Neural cell (in vitro differentiated cells): ENCODE data around the gene APOL4. TPM values are rescaled to one million over a fixed set of nuclear protein-coding genes. Genes with fewer than 3 reads are reported as not detected.

ENCODE experiments used
- H2AFZ ChIP-seq: fragments of 200-600, 300-800 bp; sonication (generic), shearing (Covaris generic); 2 replicates; pipeline ENCODE4 v1.6.0; 2014; ENCODE audit warnings: low read depth, mild to moderate bottlenecking, antibody characterized with exemption, low read length, moderate library complexity
- H3F3A ChIP-seq: fragments of 200-600 bp; shearing (Covaris generic); 2 replicates; pipeline ENCODE4 v1.6.1; 2016; ENCODE audit warnings: mild to moderate bottlenecking, moderate library complexity, mixed read lengths, antibody characterized with exemption, low read length; ENCODE audit not compliant: insufficient read depth, poor library complexity, severe bottlenecking
- H3K27ac ChIP-seq: fragments of 200-600, 300-800 bp; sonication (generic), shearing (Covaris generic); 2 replicates; pipeline ENCODE4 v1.5.1; 2014; ENCODE audit warnings: mild to moderate bottlenecking, low read length, moderate library complexity
- H3K27me3 ChIP-seq: fragments of 300-800, 200-600 bp; sonication (generic), shearing (Covaris generic); 2 replicates; pipeline ENCODE4 v1.6.0; 2014; ENCODE audit warnings: mild to moderate bottlenecking, low read depth, low read length, moderate library complexity; ENCODE audit not compliant: insufficient read depth
- H3K36me3 ChIP-seq: fragments of 300-800, 200-600 bp; sonication (generic), shearing (Covaris generic); 2 replicates; pipeline ENCODE4 v1.5.1; 2014; ENCODE audit warnings: mild to moderate bottlenecking, antibody characterized with exemption, low read length, moderate library complexity; ENCODE audit not compliant: insufficient read depth
- H3K4me2 ChIP-seq: fragments of 300-800, 200-600 bp; sonication (generic), shearing (Covaris generic); 2 replicates; pipeline ENCODE4 v1.6.0; 2014; ENCODE audit warnings: mild to moderate bottlenecking, low read length
- H3K4me3 ChIP-seq: fragments of 300-800, 200-600 bp; sonication (generic), shearing (Covaris generic); 2 replicates; pipeline ENCODE4 v1.5.1; 2014; ENCODE audit warnings: mild to moderate bottlenecking, low read length, moderate library complexity
- H3K79me2 ChIP-seq: fragments of 200-600 bp; shearing (Covaris generic); replicated peaks from 2 replicates; pipeline ENCODE4 v1.6.0; 2014; ENCODE audit warnings: mild to moderate bottlenecking, low read length, moderate library complexity; ENCODE audit not compliant: insufficient read depth
- H3K9ac ChIP-seq: fragments of 300-800, 200-600 bp; sonication (generic), shearing (Covaris generic); 2 replicates; pipeline ENCODE4 v1.6.1; 2016; ENCODE audit warnings: mild to moderate bottlenecking, low read length, mixed read lengths
- H3K9me2 ChIP-seq: fragments of 200-600 bp; shearing (Covaris generic); 2 replicates; pipeline ENCODE4 v1.6.1; 2016; ENCODE audit warnings: mild to moderate bottlenecking, low read length, mixed read lengths; ENCODE audit not compliant: insufficient read depth
- H3K9me3 ChIP-seq: fragments of 200-600, 300-800 bp; sonication (generic), shearing (Covaris generic); 2 replicates; pipeline ENCODE4 v1.6.1; 2016; ENCODE audit warnings: mild to moderate bottlenecking, mixed run types, low read length, moderate library complexity, mixed read lengths
- H4K20me1 ChIP-seq: fragments of 200-600 bp; shearing (Covaris generic); 2 replicates; pipeline ENCODE4 v1.6.1; 2016; ENCODE audit warnings: mild to moderate bottlenecking, mixed run types; ENCODE audit not compliant: insufficient read depth
- EP300 ChIP-seq: fragments of 450-650 bp; conservative IDR thresholded peaks from 2 replicates; pipeline ENCODE4 v1.6.1; 2014; ENCODE audit warnings: antibody characterized with exemption, mild to moderate bottlenecking, moderate library complexity; ENCODE audit not compliant: poor library complexity, severe bottlenecking
- EZH2 ChIP-seq: fragments of 200-600, 300-800 bp; shearing (Covaris generic), sonication (generic); IDR thresholded peaks from 2 replicates; pipeline ENCODE4 v1.6.1; 2014; ENCODE audit warnings: antibody characterized with exemption, low read length, borderline replicate concordance, mild to moderate bottlenecking; ENCODE audit not compliant: insufficient read depth, poor library complexity, severe bottlenecking
- MXI1 ChIP-seq: fragments of 450-650 bp; conservative IDR thresholded peaks from 2 replicates; pipeline ENCODE4 v1.6.1; 2014; ENCODE audit warnings: antibody characterized with exemption, mild to moderate bottlenecking; ENCODE audit not compliant: poor library complexity, severe bottlenecking
- POLR2AphosphoS5 ChIP-seq: IDR thresholded peaks from 2 replicates; pipeline ENCODE4 v1.6.1; 2012
- RAD21 ChIP-seq: fragments of 450-650 bp; conservative IDR thresholded peaks from 2 replicates; pipeline ENCODE4 v1.6.1; 2014; ENCODE audit warnings: antibody characterized with exemption, mild to moderate bottlenecking, moderate library complexity
- SMC3 ChIP-seq: fragments of 450-650 bp; conservative IDR thresholded peaks from 2 replicates; pipeline ENCODE4 v1.6.1; 2014; ENCODE audit warnings: antibody characterized with exemption, mild to moderate bottlenecking, moderate library complexity; ENCODE audit not compliant: poor library complexity
- TAF1 ChIP-seq: IDR thresholded peaks from 2 replicates; pipeline ENCODE4 v1.6.1; 2012; ENCODE audit warnings: low read depth
- polyA plus RNA-seq: library from polyadenylated mRNA; depleted of rRNA; stranded (reverse); fragments of >200 nt; gene quantifications from 2 replicates; pipeline ENCODE4 v1.2.3, GENCODE V29; 2014
- TF ChIP-seq, protein P1 (sequence below): fragments of 450-650 bp; IDR thresholded peaks from 2 replicates; pipeline ENCODE4 v1.5.1; 2014; ENCODE audit warnings: antibody characterized with exemption, mild to moderate bottlenecking, moderate library complexity; ENCODE audit not compliant: poor library complexity, severe bottlenecking
- TF ChIP-seq, protein P2 (sequence below): IDR thresholded peaks from 2 replicates; pipeline ENCODE4 v1.6.1; 2012; ENCODE audit warnings: borderline replicate concordance

APOL4 gene
- polyA plus RNA-seq, 1 donor from 2014 or later, result not detected

DNA sequence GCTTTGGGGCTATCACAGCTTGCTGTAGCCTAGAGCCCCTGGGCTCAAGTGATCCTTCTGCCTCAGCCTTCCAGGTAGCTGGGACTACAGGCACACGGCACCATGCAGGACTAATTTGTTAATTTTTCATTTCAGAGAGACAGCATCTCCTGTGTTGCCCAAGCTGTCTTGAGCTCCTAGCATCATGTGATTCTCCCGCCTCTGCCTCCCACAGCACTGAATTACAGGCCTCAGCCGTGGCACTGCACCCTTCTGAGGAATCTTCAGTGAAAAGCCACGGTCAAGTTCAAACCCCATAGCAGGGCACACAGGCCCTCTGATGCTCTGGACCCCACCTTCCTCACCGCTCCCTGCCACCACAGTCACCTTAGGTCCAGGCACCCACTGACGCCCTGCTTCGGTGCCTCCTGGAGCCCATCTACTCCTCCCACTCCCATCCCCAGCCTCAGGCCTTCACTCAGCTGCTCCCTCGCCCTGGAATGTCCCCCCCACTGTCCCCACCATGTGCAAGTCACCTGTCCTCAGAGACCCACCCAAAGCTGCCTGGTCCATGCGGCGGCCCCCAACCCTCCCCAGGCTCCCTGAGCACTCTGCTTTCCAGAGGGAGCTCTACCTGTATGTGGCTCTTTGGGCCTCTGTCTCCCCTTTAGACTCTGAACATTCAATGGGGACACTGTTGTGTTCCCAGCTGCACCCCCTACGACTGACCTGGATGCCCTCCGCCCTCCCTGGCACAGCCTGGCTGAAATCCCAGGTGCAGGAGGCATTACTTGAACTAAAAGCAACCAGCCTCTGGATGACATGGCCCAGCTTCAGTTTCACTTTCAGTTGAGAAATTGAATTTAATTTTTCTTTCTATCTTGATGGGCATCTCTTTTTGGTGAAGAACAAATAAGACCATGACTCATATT lies 36.1 kb upstream of the APOL4 start:
- H3K4me3 ChIP-seq, result no peak overlapping the region
- no peaks in the 10 kb centered on the region for H3K9me3 ChIP-seq
- H3K9ac ChIP-seq, result no peak overlapping the region
- H3K4me2 ChIP-seq, result no peak overlapping the region
- no peaks in the 10 kb centered on the region for H3K36me3 ChIP-seq
- H3K9me2 ChIP-seq, result no peaks in the 10 kb centered on the region
- TF ChIP-seq POLR2AphosphoS5 (no peak), RAD21 (no peak), SMC3 (no peak), TAF1 (no peak), EZH2 (no peak), EP300 (no peak), MXI1 (no peak)
- TF ChIP-seq, protein P1, sequence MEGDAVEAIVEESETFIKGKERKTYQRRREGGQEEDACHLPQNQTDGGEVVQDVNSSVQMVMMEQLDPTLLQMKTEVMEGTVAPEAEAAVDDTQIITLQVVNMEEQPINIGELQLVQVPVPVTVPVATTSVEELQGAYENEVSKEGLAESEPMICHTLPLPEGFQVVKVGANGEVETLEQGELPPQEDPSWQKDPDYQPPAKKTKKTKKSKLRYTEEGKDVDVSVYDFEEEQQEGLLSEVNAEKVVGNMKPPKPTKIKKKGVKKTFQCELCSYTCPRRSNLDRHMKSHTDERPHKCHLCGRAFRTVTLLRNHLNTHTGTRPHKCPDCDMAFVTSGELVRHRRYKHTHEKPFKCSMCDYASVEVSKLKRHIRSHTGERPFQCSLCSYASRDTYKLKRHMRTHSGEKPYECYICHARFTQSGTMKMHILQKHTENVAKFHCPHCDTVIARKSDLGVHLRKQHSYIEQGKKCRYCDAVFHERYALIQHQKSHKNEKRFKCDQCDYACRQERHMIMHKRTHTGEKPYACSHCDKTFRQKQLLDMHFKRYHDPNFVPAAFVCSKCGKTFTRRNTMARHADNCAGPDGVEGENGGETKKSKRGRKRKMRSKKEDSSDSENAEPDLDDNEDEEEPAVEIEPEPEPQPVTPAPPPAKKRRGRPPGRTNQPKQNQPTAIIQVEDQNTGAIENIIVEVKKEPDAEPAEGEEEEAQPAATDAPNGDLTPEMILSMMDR, result no peak
- TF ChIP-seq, protein P2, sequence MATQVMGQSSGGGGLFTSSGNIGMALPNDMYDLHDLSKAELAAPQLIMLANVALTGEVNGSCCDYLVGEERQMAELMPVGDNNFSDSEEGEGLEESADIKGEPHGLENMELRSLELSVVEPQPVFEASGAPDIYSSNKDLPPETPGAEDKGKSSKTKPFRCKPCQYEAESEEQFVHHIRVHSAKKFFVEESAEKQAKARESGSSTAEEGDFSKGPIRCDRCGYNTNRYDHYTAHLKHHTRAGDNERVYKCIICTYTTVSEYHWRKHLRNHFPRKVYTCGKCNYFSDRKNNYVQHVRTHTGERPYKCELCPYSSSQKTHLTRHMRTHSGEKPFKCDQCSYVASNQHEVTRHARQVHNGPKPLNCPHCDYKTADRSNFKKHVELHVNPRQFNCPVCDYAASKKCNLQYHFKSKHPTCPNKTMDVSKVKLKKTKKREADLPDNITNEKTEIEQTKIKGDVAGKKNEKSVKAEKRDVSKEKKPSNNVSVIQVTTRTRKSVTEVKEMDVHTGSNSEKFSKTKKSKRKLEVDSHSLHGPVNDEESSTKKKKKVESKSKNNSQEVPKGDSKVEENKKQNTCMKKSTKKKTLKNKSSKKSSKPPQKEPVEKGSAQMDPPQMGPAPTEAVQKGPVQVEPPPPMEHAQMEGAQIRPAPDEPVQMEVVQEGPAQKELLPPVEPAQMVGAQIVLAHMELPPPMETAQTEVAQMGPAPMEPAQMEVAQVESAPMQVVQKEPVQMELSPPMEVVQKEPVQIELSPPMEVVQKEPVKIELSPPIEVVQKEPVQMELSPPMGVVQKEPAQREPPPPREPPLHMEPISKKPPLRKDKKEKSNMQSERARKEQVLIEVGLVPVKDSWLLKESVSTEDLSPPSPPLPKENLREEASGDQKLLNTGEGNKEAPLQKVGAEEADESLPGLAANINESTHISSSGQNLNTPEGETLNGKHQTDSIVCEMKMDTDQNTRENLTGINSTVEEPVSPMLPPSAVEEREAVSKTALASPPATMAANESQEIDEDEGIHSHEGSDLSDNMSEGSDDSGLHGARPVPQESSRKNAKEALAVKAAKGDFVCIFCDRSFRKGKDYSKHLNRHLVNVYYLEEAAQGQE, result no peak
- H2AFZ ChIP-seq, result no peak overlapping the region
- no peaks in the 10 kb centered on the region for H3K27me3 ChIP-seq
- no peak overlapping the region for H3K27ac ChIP-seq
- no peaks in the 10 kb centered on the region for H3F3A ChIP-seq
- H3K79me2 ChIP-seq, result no peaks in the 10 kb centered on the region
- H4K20me1 ChIP-seq, result no peaks in the 10 kb centered on the region

DNA sequence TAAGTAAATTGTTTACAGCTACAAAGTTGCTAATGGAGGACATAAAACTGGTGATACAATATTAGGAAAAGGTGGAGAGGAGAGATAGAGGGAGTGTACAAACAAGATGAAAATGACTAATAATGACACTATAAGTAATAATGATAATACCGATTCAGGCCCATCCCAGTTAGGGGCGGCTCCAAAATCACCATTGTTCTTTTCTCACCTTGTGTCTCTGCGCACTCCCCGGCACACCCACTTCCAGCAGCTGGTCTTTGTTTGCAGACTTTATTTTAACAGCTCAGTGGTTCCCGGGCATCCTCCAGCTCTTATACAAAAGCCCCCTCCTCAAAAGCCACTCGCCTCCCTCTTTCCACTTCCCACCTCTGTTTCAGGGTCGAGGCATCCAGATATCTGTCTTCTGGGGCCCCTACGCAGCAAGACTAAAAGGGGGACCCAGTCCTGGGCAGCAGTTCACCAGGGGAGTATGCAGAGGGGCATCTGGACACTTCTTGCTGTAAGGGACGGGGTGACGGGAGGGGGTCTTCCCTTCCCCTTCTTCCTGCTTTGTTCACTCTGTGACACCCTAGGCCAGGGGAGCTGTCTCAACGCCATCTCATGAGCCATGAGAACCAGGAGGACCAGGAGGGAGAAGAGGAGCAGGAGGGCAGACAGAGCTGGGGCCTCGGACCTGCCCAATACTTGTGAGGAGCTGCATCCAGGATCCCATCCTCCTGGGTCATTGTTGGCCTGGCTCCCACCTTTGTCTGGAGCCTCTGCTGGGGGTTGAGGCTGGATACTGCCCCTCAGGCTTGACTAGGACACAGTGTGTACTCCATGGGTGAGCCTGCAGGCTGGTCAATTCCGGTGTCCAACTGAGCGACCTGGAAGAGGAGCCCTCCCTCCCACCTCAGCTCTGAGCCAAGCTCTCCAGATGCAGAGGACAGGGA lies 35.0 kb upstream of the APOL4 start:
- H4K20me1 ChIP-seq, result no peaks in the 10 kb centered on the region
- no peaks in the 10 kb centered on the region for H3K79me2 ChIP-seq
- no peak overlapping the region for H3K4me3 ChIP-seq
- H3K9ac ChIP-seq, result no peak overlapping the region
- no peak overlapping the region for H3K27ac ChIP-seq
- H3K9me3 ChIP-seq, result no peaks in the 10 kb centered on the region
- H3K36me3 ChIP-seq, result no peaks in the 10 kb centered on the region
- H2AFZ ChIP-seq, result no peak overlapping the region
- TF ChIP-seq SMC3 (no peak), RAD21 (no peak), TAF1 (no peak), MXI1 (no peak), EP300 (no peak), POLR2AphosphoS5 (no peak), EZH2 (no peak)
- TF ChIP-seq, protein P1, result no peak
- TF ChIP-seq, protein P2, result no peak
- no peaks in the 10 kb centered on the region for H3K9me2 ChIP-seq
- no peak overlapping the region for H3K4me2 ChIP-seq
- H3F3A ChIP-seq, result no peaks in the 10 kb centered on the region
- H3K27me3 ChIP-seq, result no peaks in the 10 kb centered on the region
